Tibial artery (tissue), 4 donors: ENCODE measurements around the gene IFNGR1.

Source experiments
- DNase-seq, 2 donors: peaks; one replicate each; pipeline ENCODE4 v3.0.0-alpha.2; 2019
- H3K27ac ChIP-seq, 2 donors: fragments of 200-600 bp; sonication (generic) in 1 of 2; 1 replicate in 1 of 2; 2 replicates in 1 of 2; pipeline ENCODE4 v1.5.1; 2018 to 2019; ENCODE audit warnings: mild to moderate bottlenecking in 1 of 2
- H3K27me3 ChIP-seq, 2 donors: fragments of 200-600 bp; sonication (generic) in 1 of 2; one replicate each; pipeline versions ENCODE4 v1.5.1 to v1.6.0; 2016 to 2019
- H3K36me3 ChIP-seq, 3 donors: fragments of 200-600 bp; sonication (generic) in 2 of 3; one replicate each; pipeline ENCODE4 v1.5.1; 2016 to 2019; ENCODE audit warnings: mild to moderate bottlenecking in 2 of 3
- H3K4me1 ChIP-seq, 4 donors: fragments of 200-600 bp; sonication (generic) in 2 of 4; 1 replicate in 3 of 4; 2 replicates in 1 of 4; pipeline ENCODE4 v1.5.1; 2016 to 2019
- H3K4me3 ChIP-seq, 2 donors: fragments of 200-600 bp; sonication (generic) in 1 of 2; 1 replicate in 1 of 2; 2 replicates in 1 of 2; pipeline ENCODE4 v1.5.1; 2018 to 2019; ENCODE audit warnings: mild to moderate bottlenecking in 2 of 2
- H3K9me3 ChIP-seq, 3 donors: fragments of 200-600 bp; sonication (generic) in 1 of 3; one replicate each; pipeline ENCODE4 v1.5.1; 2016 to 2019
- CTCF ChIP-seq, 2 experiments: fragments of 200-600 bp in 1 of 2; fragments of 450-650 bp in 1 of 2; IDR thresholded peaks; one replicate each; pipeline ENCODE4 v1.5.1; 2017 to 2019; ENCODE audit warnings: antibody characterized with exemption in 2 of 2, mild to moderate bottlenecking in 1 of 2, moderate library complexity in 1 of 2
- intact Hi-C: fragments of 100-400 bp; cut with DNase I; formaldehyde crosslinking; loops from one replicate; pipeline ENCODE4 v1.15.0; 2023; ENCODE audit warnings: low total_unique reads

The IFNGR1 gene

DNA sequence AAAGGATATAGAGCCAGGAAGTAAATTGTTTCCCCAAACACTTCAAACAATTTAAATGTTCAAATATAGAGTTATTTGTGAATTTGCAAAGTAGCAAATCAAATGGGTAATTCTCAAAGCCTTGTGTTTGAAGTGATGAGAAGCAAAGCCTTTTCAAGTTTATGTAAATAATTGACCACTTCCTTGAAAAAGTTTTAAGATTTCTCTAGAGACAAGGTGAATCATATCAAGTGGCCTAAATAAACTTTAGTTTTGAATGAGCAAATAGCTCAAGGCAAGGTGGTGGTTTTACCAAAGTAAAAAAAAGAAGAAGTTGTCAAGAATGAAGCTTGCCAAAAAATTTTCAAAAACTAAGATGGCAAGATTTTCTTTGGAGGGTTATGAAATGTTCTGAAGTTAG lies 42.6 kb upstream of the IFNGR1 start:
- intact Hi-C loops: no loop called here
- Histone ChIP-seq H3K9me3 (no peaks in the 10 kb centered on the region), H3K27ac (no peak overlapping the region), H3K4me1 (peaks cover 0 to 12% (median 1%) of the 10 kb centered on the region in 4 donors), H3K27me3 (no peaks in the 10 kb centered on the region), H3K4me3 (no peak overlapping the region), H3K36me3 (no peaks in the 10 kb centered on the region)
- TF ChIP-seq CTCF (IDR thresholded peaks at IDR 0.05): no peak
- no peak for DNase-seq

DNA sequence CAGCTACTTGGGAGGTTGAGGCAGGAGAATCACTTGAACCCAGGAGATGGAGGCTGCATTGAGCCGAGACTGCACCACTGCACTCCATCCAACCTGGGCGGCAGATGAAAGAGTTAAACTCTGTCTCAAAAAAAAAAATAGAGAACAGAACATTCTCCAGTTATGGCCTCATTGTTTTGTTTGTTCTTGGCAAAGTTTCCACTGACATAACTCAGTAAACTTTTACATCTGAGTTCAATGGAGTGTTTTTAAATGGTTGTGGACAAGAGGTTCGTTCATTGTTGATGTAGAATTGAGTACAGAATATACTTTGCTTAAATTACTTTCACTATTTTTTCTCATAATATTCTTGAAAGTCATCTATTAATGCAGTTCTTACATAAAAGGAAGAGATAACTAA lies 42.2 kb upstream of the IFNGR1 start:
- Histone ChIP-seq H3K27ac (no peak overlapping the region), H3K27me3 (no peaks in the 10 kb centered on the region), H3K4me1 (peaks cover 0 to 12% (median 1%) of the 10 kb centered on the region in 4 donors), H3K36me3 (no peaks in the 10 kb centered on the region), H3K4me3 (no peak overlapping the region), H3K9me3 (no peaks in the 10 kb centered on the region)
- no peak for DNase-seq
- TF ChIP-seq CTCF (IDR thresholded peaks at IDR 0.05): no peak
- intact Hi-C loops: no loop called here

DNA sequence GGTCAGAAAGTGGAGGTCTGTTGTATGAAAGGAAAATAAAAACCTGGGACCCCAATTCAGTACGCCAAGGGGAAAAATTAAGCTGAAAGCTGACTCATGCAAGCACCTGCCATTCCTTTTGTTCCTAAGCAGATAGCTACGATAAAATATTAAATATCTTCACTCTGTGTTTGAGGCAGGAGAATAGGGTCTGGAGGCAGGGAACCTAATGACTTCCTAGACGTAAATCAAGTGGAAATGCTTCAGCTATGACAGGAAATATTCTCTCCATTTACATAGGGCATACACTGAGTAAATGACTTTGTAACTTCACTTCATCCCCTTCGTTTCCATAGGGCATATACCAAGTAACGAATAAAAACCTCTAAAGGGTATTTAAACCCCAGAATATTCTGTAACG lies 41.0 kb upstream of the IFNGR1 start:
- H3K9me3 ChIP-seq: no peaks in the 10 kb centered on the region
- no peak overlapping the region for H3K4me3 ChIP-seq
- no peak for DNase-seq
- TF ChIP-seq CTCF (IDR thresholded peaks at IDR 0.05): no peak
- H3K36me3 ChIP-seq: no peaks in the 10 kb centered on the region
- intact Hi-C loops: no loop called here
- H3K27me3 ChIP-seq: no peaks in the 10 kb centered on the region
- peaks cover 0 to 12% (median 1%) of the 10 kb centered on the region in 4 donors for H3K4me1 ChIP-seq
- H3K27ac ChIP-seq: no peak overlapping the region

DNA sequence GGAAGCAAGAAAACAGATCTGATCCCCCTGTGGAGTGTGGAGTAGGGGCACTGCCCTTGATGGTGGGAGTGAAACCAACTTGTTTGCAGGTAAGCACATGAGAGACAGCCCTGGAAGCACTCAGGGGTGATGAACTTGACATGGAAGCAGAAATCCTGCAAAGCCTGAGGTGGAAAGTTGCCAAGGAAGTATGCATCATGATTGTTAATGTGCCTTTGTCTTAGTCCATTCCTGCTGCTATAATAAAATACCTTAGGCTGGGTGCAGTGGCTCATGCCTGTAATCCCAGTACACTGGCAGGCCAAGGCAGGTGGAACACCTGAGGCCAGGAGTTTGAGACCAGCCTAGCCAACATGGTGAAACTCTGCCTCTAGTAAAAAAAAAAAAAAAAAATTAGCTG lies 40.2 kb upstream of the IFNGR1 start:
- intact Hi-C loops: no loop called here
- Histone ChIP-seq H3K4me1 (peaks cover 0 to 12% (median 1%) of the 10 kb centered on the region in 4 donors), H3K4me3 (no peak overlapping the region), H3K27ac (no peak overlapping the region), H3K9me3 (peaks cover 0 to 7% (median 4%) of the 10 kb centered on the region in 3 donors), H3K27me3 (no peaks in the 10 kb centered on the region), H3K36me3 (no peaks in the 10 kb centered on the region)
- TF ChIP-seq CTCF (IDR thresholded peaks at IDR 0.05): no peak
- no peak for DNase-seq

- no peak for TF ChIP-seq CTCF (IDR thresholded peaks at IDR 0.05)
- Histone ChIP-seq H3K4me3 (no peak overlapping the region), H3K4me1 (peaks cover 0 to 12% (median 1%) of the 10 kb centered on the region in 4 donors), H3K9me3 (peaks cover 0 to 9% (median 4%) of the 10 kb centered on the region in 3 donors), H3K36me3 (no peaks in the 10 kb centered on the region), H3K27ac (no peak overlapping the region), H3K27me3 (no peaks in the 10 kb centered on the region)
- intact Hi-C loops: no loop called here
- no peak for DNase-seq
Observed at GRCh38 chr6:137258170-137258569, 39.0 kb upstream of the IFNGR1 start.
